Activated naive CD8-positive, alpha-beta T cell (primary cell): ENCODE results near the gene ENPP6.

Experiments used
- H3K27ac Mint-ChIP-seq: one replicate; pipeline ENCODE4 v1.8.0; 2021; ENCODE audit warnings: mixed read lengths
- H3K27me3 Mint-ChIP-seq: one replicate; pipeline ENCODE4 v1.8.0; 2021; ENCODE audit warnings: mixed read lengths
- H3K36me3 Mint-ChIP-seq: one replicate; pipeline ENCODE4 v1.8.0; 2021; ENCODE audit warnings: mixed read lengths
- H3K4me1 Mint-ChIP-seq: one replicate; pipeline ENCODE4 v1.8.0; 2021; ENCODE audit warnings: low read depth, mixed read lengths
- H3K4me3 Mint-ChIP-seq: one replicate; pipeline ENCODE4 v1.8.0; 2021; ENCODE audit warnings: mild to moderate bottlenecking, mixed read lengths
- H3K9me3 Mint-ChIP-seq: one replicate; pipeline ENCODE4 v1.8.0; 2021; ENCODE audit warnings: low read depth, mixed read lengths

The ENPP6 gene

DNA sequence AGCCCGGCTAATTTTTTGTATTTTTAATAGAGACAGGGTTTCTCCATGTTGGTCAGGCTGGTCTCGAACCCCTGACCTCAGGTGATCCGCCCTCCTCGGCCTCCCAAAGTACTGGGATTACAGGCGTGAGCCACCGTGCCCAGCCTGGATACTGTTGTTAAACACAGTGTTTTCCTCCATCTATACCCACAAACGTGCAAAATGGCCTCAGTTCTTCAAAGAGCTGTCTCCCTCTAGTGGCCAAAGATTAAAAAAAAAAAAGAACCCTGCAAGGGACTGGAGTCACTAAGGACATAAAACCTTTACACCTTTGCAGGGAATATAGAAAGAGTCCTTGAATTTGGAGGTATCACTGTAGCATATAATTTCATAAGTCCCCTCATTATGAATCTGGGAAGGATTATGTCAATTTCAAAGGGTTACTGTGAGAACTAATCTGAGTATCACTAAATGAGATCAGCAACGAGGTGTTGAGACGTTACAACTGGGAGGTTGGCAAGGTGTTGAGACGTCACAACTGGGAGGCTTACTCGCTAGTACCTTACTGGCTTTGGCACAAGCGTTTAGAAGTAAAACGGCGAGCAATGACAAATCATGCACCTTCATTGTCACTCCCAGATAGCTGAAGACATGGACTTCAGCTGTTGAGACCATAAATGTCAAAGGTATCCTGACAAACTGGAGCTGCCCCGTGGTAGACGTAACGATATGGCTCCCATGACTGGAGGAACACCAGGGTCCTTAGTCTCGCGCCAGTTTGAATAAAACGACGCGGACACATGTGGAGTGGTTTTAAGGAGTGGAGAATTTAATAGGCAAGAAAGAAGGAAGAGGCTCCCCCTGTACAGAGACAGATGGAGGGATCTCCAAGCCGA, 33.4 kb upstream of the ENPP6 start:
- H3K27me3 Mint-ChIP-seq, result no peaks in the 10 kb centered on the region
- H3K4me1 Mint-ChIP-seq, result peaks cover 8% of the 10 kb centered on the region
- H3K9me3 Mint-ChIP-seq, result no peaks in the 10 kb centered on the region
- H3K36me3 Mint-ChIP-seq, result no peaks in the 10 kb centered on the region
- peak overlapping the region; percentile 64 for H3K27ac Mint-ChIP-seq
- H3K4me3 Mint-ChIP-seq, result peak overlapping the region; percentile 21

DNA sequence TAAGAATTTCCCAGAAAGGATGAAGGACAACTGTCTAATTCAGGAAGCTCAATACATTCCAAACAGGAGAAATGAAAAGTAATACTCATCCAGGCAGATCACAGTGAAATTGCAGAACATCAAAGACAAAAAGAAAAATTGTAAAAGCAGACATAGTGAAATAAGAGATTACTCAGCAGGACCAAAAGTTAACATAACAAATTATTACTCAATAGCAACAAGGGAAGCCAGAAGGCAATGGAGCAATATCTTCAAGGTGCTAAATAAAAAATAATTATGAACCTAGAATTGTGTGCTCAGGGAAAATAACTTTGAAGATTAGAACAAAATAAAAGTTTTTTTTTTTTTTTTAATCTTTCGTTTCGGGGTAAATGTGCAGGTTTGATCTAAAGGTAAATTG, 30.5 kb upstream of the ENPP6 start:
- no peaks in the 10 kb centered on the region for H3K36me3 Mint-ChIP-seq
- H3K27ac Mint-ChIP-seq, result no peak overlapping the region
- no peak overlapping the region for H3K4me3 Mint-ChIP-seq
- peaks cover 8% of the 10 kb centered on the region for H3K4me1 Mint-ChIP-seq
- no peaks in the 10 kb centered on the region for H3K9me3 Mint-ChIP-seq
- H3K27me3 Mint-ChIP-seq, result no peaks in the 10 kb centered on the region

DNA sequence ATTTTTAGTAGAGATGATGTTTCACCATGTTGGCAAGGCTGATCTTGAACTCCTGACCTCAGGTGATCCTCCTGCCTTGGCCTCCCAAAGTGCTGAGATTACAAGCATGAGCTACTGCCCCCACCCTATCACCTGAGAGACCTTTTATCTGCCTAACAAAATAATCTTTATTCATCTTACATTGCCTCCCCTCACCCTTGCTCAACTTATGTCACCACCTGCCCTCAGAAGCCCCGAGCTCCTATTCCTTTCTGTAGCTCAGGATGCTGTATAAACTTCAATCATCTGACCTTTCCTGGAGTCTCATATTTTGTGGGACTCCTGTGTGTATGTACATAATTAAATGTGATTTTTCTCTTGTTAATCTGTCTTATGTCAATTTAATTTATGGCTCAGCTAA, 29.7 kb upstream of the ENPP6 start:
- Mint-ChIP-seq H3K9me3 (no peaks in the 10 kb centered on the region), H3K4me3 (no peak overlapping the region), H3K27ac (no peak overlapping the region), H3K27me3 (no peaks in the 10 kb centered on the region), H3K4me1 (peaks cover 8% of the 10 kb centered on the region), H3K36me3 (no peaks in the 10 kb centered on the region)

DNA sequence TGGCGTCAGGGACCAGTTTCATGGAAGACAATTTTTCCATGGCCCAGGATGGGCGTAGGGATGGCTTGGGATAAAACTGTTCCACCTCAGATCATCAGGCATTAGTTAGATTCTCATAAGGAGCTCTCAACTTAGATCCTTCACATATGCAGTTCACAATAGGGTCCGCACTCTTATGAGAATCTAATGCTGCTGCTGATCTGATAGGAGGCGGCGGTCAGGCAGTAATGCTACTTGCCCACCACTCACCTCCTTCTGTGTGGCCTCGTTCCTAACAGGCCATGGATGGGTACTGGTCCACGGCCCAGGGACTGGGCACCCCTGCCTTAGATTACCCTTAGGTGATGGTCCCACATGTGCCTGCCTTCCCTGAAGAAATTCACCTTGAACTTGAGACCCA, 28.8 kb upstream of the ENPP6 start:
- no peaks in the 10 kb centered on the region for H3K9me3 Mint-ChIP-seq
- no peak overlapping the region for H3K4me3 Mint-ChIP-seq
- H3K36me3 Mint-ChIP-seq, result no peaks in the 10 kb centered on the region
- H3K4me1 Mint-ChIP-seq, result peaks cover 4% of the 10 kb centered on the region
- no peaks in the 10 kb centered on the region for H3K27me3 Mint-ChIP-seq
- H3K27ac Mint-ChIP-seq, result no peak overlapping the region

DNA sequence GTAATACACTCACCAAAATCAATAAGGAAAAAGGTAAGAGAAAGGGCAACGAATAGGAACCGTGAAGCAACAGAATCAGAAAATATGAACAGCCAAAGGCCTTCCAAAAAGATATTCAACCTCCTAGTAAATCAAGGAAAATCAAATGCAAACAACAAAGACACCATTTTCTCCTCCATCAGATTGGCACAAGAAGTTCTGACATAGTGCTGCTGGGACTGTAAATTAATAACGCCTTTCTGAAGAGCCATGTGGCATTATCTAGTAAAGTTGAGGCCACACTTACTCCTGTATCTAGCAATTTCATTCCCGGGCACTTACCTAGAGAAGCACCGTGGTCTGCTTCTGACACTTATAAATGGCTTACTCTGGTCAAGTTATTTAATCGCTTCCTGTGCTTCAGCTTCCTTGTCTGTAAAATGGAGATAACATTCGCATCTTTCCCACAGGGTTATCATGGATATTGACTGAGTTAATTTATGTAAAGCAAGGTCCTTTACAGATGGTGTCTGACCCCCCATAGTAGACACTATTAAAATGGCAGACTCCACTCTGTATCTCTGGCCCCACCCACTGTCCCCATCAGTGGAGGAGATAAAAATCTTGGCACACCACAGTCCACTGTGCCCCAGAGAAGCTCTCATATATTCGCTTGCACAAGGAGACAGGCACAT, 20.5 kb upstream of the ENPP6 start:
- Mint-ChIP-seq H3K36me3 (no peaks in the 10 kb centered on the region), H3K27ac (peak overlapping the region; percentile 92), H3K4me1 (peaks cover 27% of the 10 kb centered on the region), H3K4me3 (peak overlapping the region; percentile 51), H3K27me3 (no peaks in the 10 kb centered on the region), H3K9me3 (peaks cover 6% of the 10 kb centered on the region)

DNA sequence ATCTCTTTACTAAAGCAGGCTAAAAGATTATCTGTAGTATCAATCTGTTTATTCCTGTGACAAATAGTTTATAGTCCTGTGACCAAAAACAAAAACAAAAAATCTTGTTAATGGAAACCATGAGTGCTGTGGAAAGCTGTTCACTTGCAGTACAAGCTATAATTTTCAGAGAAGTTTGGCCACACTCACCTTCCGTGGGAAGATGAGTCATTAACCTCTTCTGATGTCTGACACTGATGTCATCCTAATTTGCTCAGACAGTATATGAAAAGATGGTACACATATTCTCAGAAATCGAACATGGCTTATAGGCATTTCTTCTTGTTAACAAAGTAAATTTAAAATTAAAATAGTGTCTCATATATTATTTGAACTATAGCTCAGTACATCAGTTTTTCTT, 19.9 kb upstream of the ENPP6 start:
- H3K36me3 Mint-ChIP-seq, result no peaks in the 10 kb centered on the region
- peaks cover 27% of the 10 kb centered on the region for H3K4me1 Mint-ChIP-seq
- H3K4me3 Mint-ChIP-seq, result peak overlapping the region; percentile 51

DNA sequence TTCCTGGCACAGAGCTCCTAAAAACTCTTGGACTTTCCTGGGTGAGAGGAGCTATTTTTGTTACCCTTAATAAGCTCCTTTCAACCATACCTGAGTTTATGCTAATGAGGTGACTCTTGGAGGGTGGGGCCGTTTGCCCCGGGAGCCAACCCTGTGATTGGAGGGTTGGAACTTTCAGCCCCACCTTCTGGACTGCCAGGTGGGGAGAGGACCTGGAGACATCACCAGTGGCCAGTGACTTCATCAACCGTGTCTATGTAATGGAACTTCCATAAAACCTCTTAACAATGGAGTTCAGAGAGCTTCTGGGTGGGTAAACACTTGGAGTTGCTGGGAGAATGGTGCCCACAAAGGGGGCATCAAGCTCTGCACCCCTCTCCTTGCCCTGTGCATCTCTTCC, 17.9 kb upstream of the ENPP6 start:
- Mint-ChIP-seq H3K4me1 (peaks cover 30% of the 10 kb centered on the region), H3K27me3 (no peaks in the 10 kb centered on the region), H3K36me3 (no peaks in the 10 kb centered on the region), H3K4me3 (no peak overlapping the region), H3K27ac (peak overlapping the region; percentile 92), H3K9me3 (peaks cover 6% of the 10 kb centered on the region)

More for the DNA sequence above, 19.9 kb upstream of the ENPP6 start:
- no peaks in the 10 kb centered on the region for H3K27me3 Mint-ChIP-seq
- peaks cover 6% of the 10 kb centered on the region for H3K9me3 Mint-ChIP-seq
- H3K27ac Mint-ChIP-seq, result peak overlapping the region; percentile 92

DNA sequence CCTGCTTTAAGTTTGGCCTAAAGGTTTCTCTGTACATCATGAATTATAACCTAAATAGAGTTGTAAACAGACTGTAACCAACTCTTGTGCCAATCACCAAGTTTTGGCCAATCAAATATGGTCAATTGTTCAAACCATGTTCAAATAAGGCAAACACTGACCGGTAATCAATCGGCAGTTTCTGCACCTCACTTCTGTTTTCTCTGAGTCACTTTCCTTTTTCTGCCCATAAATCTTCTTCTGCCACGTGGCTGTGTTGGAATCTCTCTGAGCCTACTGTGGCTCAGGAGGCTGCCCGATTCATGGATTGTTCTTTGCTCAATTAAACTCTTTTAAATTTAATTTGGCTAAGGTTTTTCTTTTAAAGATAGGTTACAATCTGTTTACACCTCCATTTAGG, 16.5 kb upstream of the ENPP6 start:
- no peak overlapping the region for H3K4me3 Mint-ChIP-seq
- no peaks in the 10 kb centered on the region for H3K27me3 Mint-ChIP-seq
- H3K4me1 Mint-ChIP-seq, result peaks cover 41% of the 10 kb centered on the region
- no peaks in the 10 kb centered on the region for H3K36me3 Mint-ChIP-seq
- peaks cover 6% of the 10 kb centered on the region for H3K9me3 Mint-ChIP-seq
- H3K27ac Mint-ChIP-seq, result no peak overlapping the region

DNA sequence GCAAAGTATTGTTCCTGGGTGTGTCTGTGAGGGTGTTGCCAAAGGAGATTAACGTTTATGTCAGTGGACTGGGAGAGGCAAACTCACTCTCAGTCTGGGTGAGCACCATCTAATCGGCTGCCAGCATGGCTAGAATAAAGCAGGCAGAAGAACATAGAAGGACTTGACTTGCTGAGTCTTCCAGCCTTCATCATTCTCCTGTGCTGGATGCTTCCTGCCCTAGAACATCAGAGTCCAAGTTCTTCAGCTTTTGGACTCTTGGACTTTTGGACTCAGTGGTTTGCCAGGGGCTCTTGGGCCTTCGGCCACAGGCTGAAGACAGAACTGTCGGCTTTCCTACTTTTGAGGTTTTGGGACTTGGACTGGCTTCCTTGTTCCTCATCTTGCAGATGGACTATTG, 15.3 kb upstream of the ENPP6 start:
- H3K4me3 Mint-ChIP-seq, result no peak overlapping the region
- peaks cover 6% of the 10 kb centered on the region for H3K9me3 Mint-ChIP-seq
- H3K27ac Mint-ChIP-seq, result no peak overlapping the region
- H3K4me1 Mint-ChIP-seq, result peaks cover 44% of the 10 kb centered on the region
- no peaks in the 10 kb centered on the region for H3K27me3 Mint-ChIP-seq
- H3K36me3 Mint-ChIP-seq, result no peaks in the 10 kb centered on the region

DNA sequence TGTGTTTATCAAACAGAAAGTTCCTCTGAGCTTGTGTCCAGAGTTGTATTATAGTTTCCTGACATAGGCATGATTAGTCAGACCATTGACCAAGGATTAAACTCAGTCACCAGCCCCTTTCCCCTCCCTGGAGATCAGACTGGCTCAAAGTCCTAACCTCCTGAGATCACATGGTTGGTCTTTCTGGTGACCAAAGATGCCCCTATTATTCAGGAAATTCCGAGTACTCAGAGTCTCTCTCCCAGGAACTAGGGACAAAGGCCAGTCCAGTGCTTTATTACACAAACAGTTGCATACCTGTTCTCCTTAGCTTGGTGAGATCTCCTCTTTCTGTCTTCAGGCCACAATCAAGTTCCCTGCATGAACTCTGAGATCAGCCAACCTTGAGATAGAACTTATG, 14.5 kb upstream of the ENPP6 start:
- Mint-ChIP-seq H3K27ac (no peak overlapping the region), H3K27me3 (no peaks in the 10 kb centered on the region), H3K36me3 (no peaks in the 10 kb centered on the region), H3K4me3 (no peak overlapping the region), H3K4me1 (peaks cover 39% of the 10 kb centered on the region), H3K9me3 (no peaks in the 10 kb centered on the region)

DNA sequence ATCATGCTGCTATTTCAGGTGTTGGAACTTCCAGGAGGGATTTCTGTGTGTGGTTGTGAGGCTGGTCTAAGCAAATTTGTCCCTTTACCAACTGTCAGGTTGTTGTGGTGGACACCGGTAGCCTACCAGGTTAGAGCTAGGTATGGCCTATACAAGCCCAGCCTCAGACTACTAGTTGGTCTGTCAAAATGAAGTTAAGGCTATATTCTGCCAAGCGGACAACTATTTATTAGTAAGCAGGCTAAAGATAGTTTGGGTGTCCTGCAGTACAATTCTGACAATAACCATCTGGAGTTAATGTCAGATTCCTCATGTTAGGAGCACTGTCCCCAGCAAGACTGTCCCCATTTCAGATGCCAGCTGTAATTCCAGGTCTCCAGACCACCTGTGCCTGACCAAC, 13.9 kb upstream of the ENPP6 start:
- H3K9me3 Mint-ChIP-seq, result no peaks in the 10 kb centered on the region
- no peaks in the 10 kb centered on the region for H3K36me3 Mint-ChIP-seq
- no peak overlapping the region for H3K27ac Mint-ChIP-seq
- no peak overlapping the region for H3K4me3 Mint-ChIP-seq
- H3K27me3 Mint-ChIP-seq, result no peaks in the 10 kb centered on the region
- peaks cover 32% of the 10 kb centered on the region for H3K4me1 Mint-ChIP-seq

DNA sequence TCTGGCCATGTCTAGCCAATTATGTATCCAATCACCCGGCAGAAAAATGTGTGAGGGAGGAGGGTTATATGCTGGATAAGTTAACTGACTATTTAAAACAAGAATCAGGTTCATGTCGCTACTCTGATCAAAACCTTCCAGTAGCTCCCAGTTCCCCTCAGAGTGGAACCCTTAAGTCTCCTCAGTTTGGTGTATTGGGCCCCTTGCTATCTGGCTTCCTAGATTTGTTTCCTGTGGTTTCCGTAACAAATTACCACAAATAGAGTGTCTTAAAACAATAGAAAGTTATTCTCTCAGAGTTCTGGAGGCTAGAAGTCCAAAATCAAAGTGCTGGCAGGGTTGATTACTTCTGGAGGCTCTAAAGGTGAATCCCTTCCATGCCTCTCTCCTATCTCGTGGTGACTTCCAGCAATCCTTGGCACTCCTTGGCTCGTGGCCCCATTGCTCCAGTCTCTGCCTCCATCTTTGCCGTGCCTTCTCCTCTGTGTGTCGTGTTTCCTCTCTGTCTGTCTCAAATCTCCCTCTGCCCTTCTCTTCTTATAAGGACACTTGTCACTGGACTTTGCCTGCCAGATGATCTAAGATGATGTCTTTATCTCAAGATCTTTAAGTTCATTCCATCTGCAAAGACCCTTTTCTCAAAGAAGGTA, 10.5 kb upstream of the ENPP6 start:
- H3K27me3 Mint-ChIP-seq, result no peaks in the 10 kb centered on the region
- H3K9me3 Mint-ChIP-seq, result no peaks in the 10 kb centered on the region
- H3K4me3 Mint-ChIP-seq, result no peak overlapping the region
- peaks cover 2% of the 10 kb centered on the region for H3K36me3 Mint-ChIP-seq
- peak overlapping the region; percentile 22 for H3K27ac Mint-ChIP-seq
- peaks cover 27% of the 10 kb centered on the region for H3K4me1 Mint-ChIP-seq

DNA sequence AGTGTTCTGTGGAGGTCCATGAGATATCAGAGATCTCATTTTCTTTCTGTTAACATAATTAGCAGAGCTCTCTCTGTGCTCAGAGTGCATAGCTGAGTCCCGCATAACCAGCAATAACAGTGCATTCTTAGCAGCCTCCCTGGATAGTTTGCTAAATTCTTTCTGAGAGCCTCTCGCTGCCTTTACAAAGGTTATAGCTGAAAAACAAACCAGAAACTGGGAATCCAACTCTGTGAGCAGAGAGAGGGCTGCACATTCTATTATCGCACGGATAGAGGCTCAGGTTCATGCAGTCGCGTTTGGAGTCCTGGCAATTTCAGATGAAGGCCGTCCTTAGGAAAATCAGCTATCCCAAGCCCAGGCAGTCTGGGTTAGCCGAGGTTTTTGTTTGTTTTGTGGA, 1.2 kb downstream of the ENPP6 start:
- no peaks in the 10 kb centered on the region for H3K36me3 Mint-ChIP-seq
- no peaks in the 10 kb centered on the region for H3K9me3 Mint-ChIP-seq
- H3K27me3 Mint-ChIP-seq, result peaks cover 3% of the 10 kb centered on the region
- no peak overlapping the region for H3K4me3 Mint-ChIP-seq
- H3K27ac Mint-ChIP-seq, result no peak overlapping the region
- no peaks in the 10 kb centered on the region for H3K4me1 Mint-ChIP-seq

DNA sequence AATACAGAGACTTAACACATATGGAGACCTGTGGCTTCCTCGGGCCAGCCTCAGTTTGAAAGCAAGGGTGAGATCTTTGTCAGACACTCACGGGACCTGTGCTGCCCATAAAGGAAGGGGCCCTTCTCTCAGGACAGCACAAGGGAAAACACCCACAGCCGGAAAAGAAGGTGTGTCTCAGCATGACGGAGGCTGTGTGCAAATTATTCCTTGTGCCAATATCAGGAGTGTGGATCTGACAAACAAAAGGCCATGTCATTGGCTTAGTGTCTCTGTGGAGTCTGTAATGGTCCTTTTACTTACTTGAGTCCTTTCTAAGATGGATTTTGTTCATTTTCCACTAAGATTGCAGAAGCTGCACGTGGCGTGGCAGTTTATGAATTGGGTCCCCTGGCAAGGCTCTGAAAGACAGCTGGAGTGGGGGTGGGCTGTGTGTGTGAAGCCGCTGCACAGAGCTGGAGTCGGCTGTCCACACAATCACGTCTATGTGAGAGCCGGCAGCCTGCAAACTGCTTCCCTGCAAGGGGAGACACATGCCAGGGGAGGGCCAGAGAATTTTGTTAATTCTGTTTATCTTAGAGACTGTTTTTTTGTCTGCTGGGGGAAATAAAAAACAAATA, 1.9 kb downstream of the ENPP6 start:
- Mint-ChIP-seq H3K9me3 (no peaks in the 10 kb centered on the region), H3K36me3 (no peaks in the 10 kb centered on the region), H3K27me3 (peaks cover 3% of the 10 kb centered on the region), H3K27ac (no peak overlapping the region), H3K4me1 (no peaks in the 10 kb centered on the region), H3K4me3 (no peak overlapping the region)

DNA sequence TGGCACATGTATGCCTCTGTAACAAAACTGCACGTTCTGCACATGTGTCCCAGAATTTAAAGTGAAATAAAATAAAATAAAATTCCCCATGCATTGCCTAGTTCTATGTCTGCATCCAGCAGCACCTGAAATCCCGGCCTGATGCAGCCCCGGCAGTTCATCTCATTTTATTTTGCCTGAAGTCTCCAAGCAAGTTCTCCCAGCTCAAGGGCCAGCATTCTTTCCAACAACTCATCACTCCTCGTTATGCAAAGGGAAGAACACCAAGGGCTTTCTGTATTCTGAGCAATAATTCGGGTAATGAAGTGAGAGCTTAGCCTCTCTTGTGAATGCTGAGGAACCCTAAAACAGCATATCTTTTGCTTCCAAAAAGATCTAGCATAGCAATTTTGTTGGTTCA, 2.7 kb downstream of the ENPP6 start:
- Mint-ChIP-seq H3K27me3 (peaks cover 3% of the 10 kb centered on the region), H3K36me3 (no peaks in the 10 kb centered on the region), H3K4me3 (no peak overlapping the region), H3K9me3 (no peaks in the 10 kb centered on the region), H3K27ac (no peak overlapping the region), H3K4me1 (no peaks in the 10 kb centered on the region)
